IPS DF 6.9 (cell line): ENCODE measurements around the gene CPAMD8.

Experiments used
- DNase-seq: peaks from one replicate; pipeline ENCODE4 v3.0.0-alpha.2; 2013; ENCODE audit warnings: low read depth, low spot score
- H3K27ac ChIP-seq: one replicate; pipeline ENCODE4 v1.5.1; 2013; ENCODE audit warnings: low read length, control low read depth
- H3K27me3 ChIP-seq: 2 replicates; pipeline ENCODE4 v1.6.1; 2013; ENCODE audit warnings: mild to moderate bottlenecking, low read length; ENCODE audit not compliant: control insufficient read depth, insufficient read depth
- H3K36me3 ChIP-seq: 2 replicates; pipeline ENCODE4 v1.6.1; 2013; ENCODE audit warnings: low read length; ENCODE audit not compliant: control insufficient read depth, insufficient read depth
- H3K4me1 ChIP-seq: 2 replicates; pipeline ENCODE4 v1.6.1; 2013; ENCODE audit warnings: low read length; ENCODE audit not compliant: control insufficient read depth, insufficient read depth
- H3K4me3 ChIP-seq: 2 replicates; pipeline ENCODE4 v1.5.1; 2013; ENCODE audit warnings: mild to moderate bottlenecking, low read length
- H3K9me3 ChIP-seq: 2 replicates; pipeline ENCODE4 v1.6.1; 2013; ENCODE audit warnings: low read length, inconsistent platforms; ENCODE audit not compliant: control insufficient read depth, insufficient read depth
- WGBS: extraction: QIAGEN DNeasy Blood & Tissue Kit; methylation state at CpG from one replicate; pipeline ENCODE4 v1.1.7; 2013; ENCODE audit warnings: mixed read lengths, missing lambda C conversion rate; ENCODE audit not compliant: insufficient read length, insufficient coverage; 5-methylcytosine and 5-hydroxymethylcytosine counted together

CPAMD8 gene

GRCh38 chr19:17026706-17027534, at the start of gene CPAMD8:
Gene CPAMD8 (minus strand): TSS chr19:17026810. CDS start chr19:17026642, 168 bp downstream.
- DNase-seq = no peak
- Histone ChIP-seq H3K4me3 (peak within 1 kb of the TSS; percentile 74; the same call in 1 of the 2 replicates), H3K36me3 (no peaks in the 10 kb centered on the region), H3K9me3 (no peaks in the 10 kb centered on the region; the same call in 1 of the 2 replicates), H3K4me1 (no peaks in the 10 kb centered on the region), H3K27ac (no peak within 1 kb of the TSS), H3K27me3 (no peaks in the 10 kb centered on the region)
- no CpG with 5 or more reads among the region's 67 CpGs for WGBS

GRCh38 chr19:17075864-17076542, 49.4 kb upstream of the CPAMD8 start:
- Histone ChIP-seq H3K4me1 (no peaks in the 10 kb centered on the region; the same call in 1 of the 2 replicates), H3K27ac (no peak overlapping the region)
- DNase-seq = no peak

GRCh38 chr19:17075035-17075863, 48.6 kb upstream of the CPAMD8 start, which contains the start of the genes HAUS8 and MYO9B:
Gene HAUS8 (minus strand): TSS chr19:17075452. CDS start chr19:17075422, 30 bp downstream.
Gene MYO9B (plus strand): TSS chr19:17075777. CDS start chr19:17101718, 25,941 bp downstream.
- Histone ChIP-seq H3K36me3 (0 out of 2 replicates have a peak, but pooled peaks cover 8% of the 10 kb centered on the region), H3K4me1 (no peaks in the 10 kb centered on the region; the same call in 1 of the 2 replicates), H3K4me3 (peak within 1 kb of the TSS; percentile 89; the same call in 1 of the 2 replicates), H3K9me3 (no peaks in the 10 kb centered on the region), H3K27me3 (no peaks in the 10 kb centered on the region), H3K27ac (no peak within 1 kb of the TSS)
- peak; percentile 91 for DNase-seq
- WGBS = no CpG with 5 or more reads among the region's 103 CpGs

More at GRCh38 chr19:17075864-17076542, 49.4 kb upstream of the CPAMD8 start:
- H3K4me3 ChIP-seq = peak overlapping the region; percentile 89; the same call in 1 of the 2 replicates
- H3K36me3 ChIP-seq = 0 out of 2 replicates have a peak, but pooled peaks cover 5% of the 10 kb centered on the region
- WGBS = no CpG with 5 or more reads among the region's 43 CpGs
- no peaks in the 10 kb centered on the region for H3K9me3 ChIP-seq
- H3K27me3 ChIP-seq = no peaks in the 10 kb centered on the region

- no CpG with 5 or more reads among the region's 11 CpGs for WGBS
- H3K4me3 ChIP-seq = peak overlapping the region; percentile 81; the same call in 1 of the 2 replicates
- no peaks in the 10 kb centered on the region for H3K9me3 ChIP-seq
- no peaks in the 10 kb centered on the region; the same call in 1 of the 2 replicates for H3K4me1 ChIP-seq
- no peak for DNase-seq
- H3K36me3 ChIP-seq = 0 out of 2 replicates have a peak, but pooled peaks cover 8% of the 10 kb centered on the region
- no peak overlapping the region for H3K27ac ChIP-seq
- H3K27me3 ChIP-seq = no peaks in the 10 kb centered on the region
These were observed 48.0 kb upstream of the CPAMD8 start for GRCh38 chr19:17074634-17075034.

GRCh38 chr19:17073869-17074633, 47.4 kb upstream of the CPAMD8 start:
- Histone ChIP-seq H3K9me3 (no peaks in the 10 kb centered on the region), H3K27me3 (no peaks in the 10 kb centered on the region), H3K36me3 (0 out of 2 replicates have a peak, but pooled peaks cover 8% of the 10 kb centered on the region), H3K27ac (no peak overlapping the region), H3K4me3 (peak overlapping the region; percentile 81; the same call in 1 of the 2 replicates), H3K4me1 (no peaks in the 10 kb centered on the region; the same call in 1 of the 2 replicates)
- DNase-seq = no peak
- WGBS = no CpG with 5 or more reads among the region's 18 CpGs

- H3K36me3 ChIP-seq = peaks cover 11% of the 10 kb centered on the region; the same call in 1 of the 2 replicates
- no CpG with 5 or more reads among the region's 7 CpGs for WGBS
- DNase-seq = no peak
These were observed 44.3 kb upstream of the CPAMD8 start for GRCh38 chr19:17070912-17071311.

GRCh38 chr19:17070421-17070820, 43.8 kb upstream of the CPAMD8 start:
- H3K36me3 ChIP-seq = peaks cover 11% of the 10 kb centered on the region; the same call in 1 of the 2 replicates
- H3K4me3 ChIP-seq = no peak overlapping the region
- no peaks in the 10 kb centered on the region for H3K4me1 ChIP-seq
- H3K9me3 ChIP-seq = no peaks in the 10 kb centered on the region
- WGBS = no CpG with 5 or more reads among the region's 12 CpGs
- no peak overlapping the region for H3K27ac ChIP-seq
- no peaks in the 10 kb centered on the region for H3K27me3 ChIP-seq
- no peak for DNase-seq

More at GRCh38 chr19:17070912-17071311, 44.3 kb upstream of the CPAMD8 start:
- H3K9me3 ChIP-seq = no peaks in the 10 kb centered on the region
- no peak overlapping the region for H3K4me3 ChIP-seq
- H3K27ac ChIP-seq = no peak overlapping the region
- no peaks in the 10 kb centered on the region for H3K27me3 ChIP-seq
- H3K4me1 ChIP-seq = no peaks in the 10 kb centered on the region

- Histone ChIP-seq H3K27ac (no peak overlapping the region), H3K9me3 (no peaks in the 10 kb centered on the region), H3K4me1 (no peaks in the 10 kb centered on the region), H3K36me3 (peaks cover 11% of the 10 kb centered on the region; the same call in 1 of the 2 replicates), H3K4me3 (no peak overlapping the region), H3K27me3 (no peaks in the 10 kb centered on the region)
- WGBS = no CpG with 5 or more reads among the region's 9 CpGs
- DNase-seq = no peak
These were observed 42.6 kb upstream of the CPAMD8 start for GRCh38 chr19:17069193-17069592.

GRCh38 chr19:17063428-17063827, 36.8 kb upstream of the CPAMD8 start:
- Histone ChIP-seq H3K36me3 (peaks cover 13% of the 10 kb centered on the region), H3K9me3 (peaks cover 3% of the 10 kb centered on the region; the same call in 1 of the 2 replicates), H3K27me3 (no peaks in the 10 kb centered on the region), H3K27ac (no peak overlapping the region), H3K4me3 (no peak overlapping the region), H3K4me1 (no peaks in the 10 kb centered on the region)
- DNase-seq = no peak
- no CpG with 5 or more reads among the region's 2 CpGs for WGBS
